Measurements from ENCODE around the gene ZNF780A.
"Not testable (repeated sequence)": the region's sequence is repeated elsewhere in the genome, so short reads cannot be mapped to it uniquely, and the experiment has no call there.

ZNF780A gene

DNA sequence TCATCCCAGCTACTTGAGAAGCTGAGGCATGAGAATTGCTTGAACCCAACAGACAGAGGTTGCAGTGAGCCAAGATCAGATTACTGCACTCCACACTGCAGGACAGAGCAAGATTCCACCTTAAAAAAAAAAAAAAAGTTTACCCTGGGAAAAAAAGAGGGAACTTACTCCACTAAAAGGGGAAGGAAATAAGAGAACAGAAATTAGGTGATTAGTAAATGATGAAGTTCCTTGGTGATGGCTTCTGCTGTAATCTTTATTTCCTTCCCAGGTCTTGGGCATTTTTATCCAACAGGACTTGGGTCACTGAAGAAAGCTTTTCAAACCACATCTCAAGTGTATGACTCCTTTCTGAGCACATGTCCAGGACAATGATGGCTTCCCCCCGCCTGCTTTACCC is 9.3 kb downstream of the ZNF780A start:
- no peak for DNase-seq

DNA sequence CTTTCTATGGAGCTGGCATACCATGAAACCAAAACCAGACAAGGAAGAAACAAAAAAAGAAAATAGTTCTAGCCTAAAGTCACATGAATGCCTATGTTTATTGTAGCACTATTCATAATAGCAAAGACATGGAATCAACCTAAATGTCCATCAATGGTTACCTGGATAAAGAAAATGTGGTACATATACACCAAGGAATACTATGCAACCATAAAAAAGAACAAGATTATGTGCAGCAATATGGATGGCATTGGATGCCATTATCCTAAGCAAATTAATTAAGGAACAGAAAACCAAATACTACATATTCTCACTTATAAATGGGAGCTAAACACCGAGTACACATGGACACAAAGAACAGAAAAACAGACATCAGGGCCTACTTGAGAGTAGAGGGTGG is 10.5 kb downstream of the ZNF780A start:
- DNase-seq = no peak

DNA sequence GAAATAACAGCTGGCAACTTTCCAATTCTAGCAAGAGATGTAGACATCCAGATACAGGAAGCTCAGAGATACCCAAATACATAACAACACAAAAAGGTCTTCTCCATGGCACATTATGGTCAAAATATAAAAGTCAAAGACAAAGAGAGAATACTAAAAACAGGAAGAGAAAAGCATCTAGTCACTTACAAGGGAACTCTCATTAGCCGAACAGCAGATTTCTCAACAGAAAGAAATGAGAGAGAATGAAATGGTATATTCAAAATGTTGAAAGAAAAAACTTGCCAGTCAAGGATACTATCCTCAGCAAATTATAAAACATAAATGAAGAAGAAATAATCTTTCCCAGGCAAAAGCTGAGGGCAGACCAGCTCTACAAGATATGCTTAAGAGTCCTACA is 12.4 kb downstream of the ZNF780A start:
- DNase-seq = no peak

DNA sequence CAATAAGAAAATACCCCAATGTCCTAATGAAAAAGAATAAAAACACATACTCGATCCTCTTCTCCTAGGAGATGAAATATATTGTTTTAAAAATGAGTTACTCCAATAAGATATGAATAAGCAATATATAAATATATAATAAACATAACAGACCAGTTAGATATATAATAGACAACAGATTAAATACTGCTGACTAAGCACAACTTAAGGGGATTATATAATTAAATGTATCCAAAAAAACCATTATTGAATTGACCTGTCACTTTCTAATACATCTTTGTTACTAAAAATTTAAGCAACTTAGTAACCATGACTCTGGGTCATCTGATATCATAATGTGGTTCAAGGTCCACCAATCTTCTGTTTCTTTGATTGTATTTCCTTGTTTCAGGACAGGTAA is 20.7 kb downstream of the ZNF780A start:
- no peak for DNase-seq

DNA sequence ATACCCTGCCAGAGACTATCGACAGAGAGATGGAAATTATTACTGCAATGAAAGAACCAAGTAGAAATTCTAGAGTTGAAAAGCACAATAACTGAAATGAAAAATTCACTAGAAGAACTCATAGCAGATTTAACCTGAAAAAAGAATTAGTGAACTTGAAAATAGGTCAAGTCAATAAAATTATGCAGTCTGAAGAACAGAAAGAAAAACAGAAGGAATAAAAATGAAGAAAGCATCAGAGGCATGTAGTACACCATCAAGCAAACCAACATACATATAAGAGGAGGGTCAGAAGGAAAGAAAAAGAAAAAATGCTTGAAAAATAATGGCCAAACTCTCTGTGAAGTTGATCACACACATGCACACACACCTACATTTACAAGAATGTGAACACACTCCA is 31.1 kb downstream of the ZNF780A start:
- DNase-seq = no peak

DNA sequence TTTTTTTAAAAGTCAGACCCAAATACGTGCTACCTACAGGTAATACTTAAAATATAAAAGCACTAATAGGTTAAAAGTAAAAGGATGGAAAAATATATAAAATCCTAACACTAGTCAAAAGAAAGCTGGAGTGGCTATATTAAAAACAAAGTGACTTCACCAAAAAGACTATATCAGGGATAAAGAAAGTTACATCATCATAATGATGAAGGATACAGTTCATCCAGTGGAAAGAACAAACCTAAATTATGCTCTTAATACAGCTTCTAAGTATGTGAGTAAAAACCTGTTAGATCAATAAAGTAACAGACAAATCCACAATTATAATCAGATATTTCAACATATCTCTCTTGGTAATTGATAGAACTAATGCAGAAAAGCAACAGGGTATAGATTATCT is 33.6 kb downstream of the ZNF780A start:
- no peak for DNase-seq

DNA sequence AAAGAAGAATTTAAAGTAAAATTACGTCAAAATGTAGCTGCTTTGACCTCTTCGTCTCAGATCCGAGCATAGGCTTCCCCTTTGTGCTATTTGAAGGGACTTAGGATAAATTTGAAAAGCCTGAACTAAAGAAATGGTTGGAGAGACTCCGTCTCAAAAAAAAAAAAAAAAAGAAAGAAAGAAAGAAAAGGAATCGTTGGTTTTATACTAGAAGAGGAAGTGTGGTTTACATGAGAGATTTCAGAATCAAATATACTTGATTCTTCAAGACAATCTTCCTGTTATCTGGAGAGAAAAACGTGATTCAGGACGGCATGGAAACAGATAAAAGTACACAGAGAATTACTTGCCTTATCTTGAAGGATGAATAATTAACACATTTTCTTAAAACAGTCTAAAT is 34.2 kb downstream of the ZNF780A start:
- DNase-seq = no peak

DNA sequence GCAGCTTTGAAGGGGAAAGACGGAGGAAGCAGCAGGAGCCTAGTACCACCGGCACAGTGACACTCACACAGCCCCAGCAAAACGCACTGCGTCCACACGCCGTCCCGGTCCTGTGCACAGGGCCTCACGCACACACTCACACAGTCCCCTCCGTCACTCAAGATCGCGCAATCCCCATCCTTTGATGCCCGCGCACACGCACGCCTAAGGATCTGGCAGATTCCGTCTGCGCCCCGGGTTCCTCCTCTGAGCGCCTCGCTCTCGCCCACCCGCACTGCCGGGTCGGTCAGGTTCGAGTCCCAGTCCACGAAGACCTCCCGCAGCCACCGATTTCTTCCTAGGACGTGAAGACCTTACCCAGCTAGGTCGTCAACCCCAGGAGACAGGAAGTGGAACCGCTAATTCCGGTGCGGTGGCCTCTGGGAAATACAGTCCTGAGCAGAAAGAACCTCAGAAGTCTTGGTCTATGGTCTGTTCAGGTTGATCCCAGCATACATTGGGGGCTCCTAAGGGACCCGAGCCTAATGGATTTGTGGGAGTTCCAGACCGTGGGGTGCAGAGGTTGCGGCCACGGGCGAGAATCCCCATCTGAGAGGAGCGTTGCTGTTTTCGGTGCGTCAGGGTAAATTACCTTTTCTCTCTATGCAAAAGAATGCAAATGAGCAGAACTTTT is 34.8 kb downstream of the ZNF780A start, which contains the start of gene ZNF780B:
Gene ZNF780B (minus strand): TSS at position 400 of the 673 bp plus-strand sequence. CDS start 5,899 bp downstream, outside the sequence.
- peak; percentile 5 to 16 for DNase-seq

- no peak for DNase-seq
These were observed 35.7 kb downstream of the ZNF780A start for GRCh38 chr19:40055049-40055448.

DNA sequence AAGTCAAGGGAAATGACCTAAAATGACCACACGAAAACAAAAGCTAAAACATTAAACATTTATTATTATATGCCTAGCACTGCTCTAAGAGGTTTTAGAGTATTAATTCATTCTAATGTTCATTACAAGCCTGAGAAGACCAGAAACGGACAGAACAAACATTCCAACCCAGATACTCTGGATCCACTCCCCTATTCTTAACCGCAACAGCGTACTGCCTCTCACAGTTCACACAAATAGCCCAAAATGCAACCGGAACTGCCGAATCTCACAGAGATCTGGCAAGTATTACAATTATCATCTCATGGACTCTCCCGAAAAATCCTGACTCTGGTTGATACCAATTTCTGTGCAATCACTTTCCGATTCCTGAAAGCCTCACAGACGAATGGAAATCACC is 36.1 kb downstream of the ZNF780A start:
- DNase-seq = no peak

DNA sequence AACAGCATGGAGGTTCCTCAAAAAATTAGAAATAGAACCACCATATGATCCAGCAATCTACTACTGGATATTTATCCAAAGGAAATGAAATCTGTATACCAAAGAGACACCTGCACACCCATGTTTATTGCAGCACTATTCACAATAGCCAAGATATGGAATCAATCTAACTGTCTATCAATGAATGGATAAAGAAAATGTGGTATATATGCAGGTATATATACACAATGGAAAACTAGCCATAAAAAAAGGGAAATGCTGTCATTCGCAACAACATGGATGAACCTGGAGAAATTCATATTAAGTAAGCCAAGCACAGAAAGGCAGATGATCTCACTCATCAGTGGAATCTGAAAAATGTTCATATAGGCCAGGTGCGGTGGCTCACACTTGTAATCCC is 37.3 kb downstream of the ZNF780A start:
- DNase-seq = no peak

GRCh38 chr19:40041718-40042117 is 49.0 kb downstream of the ZNF780A start:
- not testable (repeated sequence) for DNase-seq

DNA sequence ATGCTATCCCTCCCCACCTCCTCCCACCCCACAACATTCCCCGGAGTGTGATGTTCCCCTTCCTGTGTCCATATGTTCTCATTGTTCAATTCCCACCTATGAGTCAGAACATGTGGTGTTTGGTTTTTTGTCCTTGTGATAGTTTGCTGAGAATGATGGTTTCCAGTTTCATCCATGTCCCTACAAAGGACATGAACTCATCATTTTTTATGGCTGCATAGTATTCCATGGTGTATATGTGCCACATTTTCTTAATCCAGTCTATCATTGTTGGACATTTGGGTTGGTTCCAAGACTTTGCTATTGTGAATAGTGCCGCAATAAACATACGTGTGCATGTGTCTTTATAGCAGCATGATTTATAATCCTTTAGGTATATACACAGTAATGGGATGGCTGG is 52.7 kb downstream of the ZNF780A start:
- not testable (repeated sequence) for DNase-seq

DNA sequence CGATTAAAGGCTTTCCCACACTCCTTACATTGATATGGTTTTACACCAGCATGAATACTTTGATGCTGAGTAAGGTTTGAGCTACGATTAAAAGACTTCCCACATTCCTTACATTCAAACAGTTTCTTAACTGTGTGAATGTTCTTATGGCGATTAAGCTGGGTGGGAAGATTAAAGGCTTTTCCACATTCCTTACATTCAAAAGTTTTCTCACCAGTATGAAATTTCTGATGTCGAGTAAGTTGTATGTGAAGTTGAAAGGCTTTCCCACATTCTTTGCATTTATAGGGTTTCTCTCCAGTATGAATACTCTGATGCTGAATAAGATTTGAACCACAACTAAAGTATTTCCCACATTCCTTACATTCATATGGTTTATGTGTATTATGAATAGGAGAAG is 54.7 kb downstream of the ZNF780A start:
- no peak for DNase-seq

- no peak for DNase-seq
These were observed 56.7 kb downstream of the ZNF780A start for GRCh38 chr19:40033989-40034560.

- DNase-seq = no peak
These were observed 64.2 kb downstream of the ZNF780A start for GRCh38 chr19:40026597-40026970.

- DNase-seq = no peak
These were observed 64.7 kb downstream of the ZNF780A start for GRCh38 chr19:40025938-40026596.

DNA sequence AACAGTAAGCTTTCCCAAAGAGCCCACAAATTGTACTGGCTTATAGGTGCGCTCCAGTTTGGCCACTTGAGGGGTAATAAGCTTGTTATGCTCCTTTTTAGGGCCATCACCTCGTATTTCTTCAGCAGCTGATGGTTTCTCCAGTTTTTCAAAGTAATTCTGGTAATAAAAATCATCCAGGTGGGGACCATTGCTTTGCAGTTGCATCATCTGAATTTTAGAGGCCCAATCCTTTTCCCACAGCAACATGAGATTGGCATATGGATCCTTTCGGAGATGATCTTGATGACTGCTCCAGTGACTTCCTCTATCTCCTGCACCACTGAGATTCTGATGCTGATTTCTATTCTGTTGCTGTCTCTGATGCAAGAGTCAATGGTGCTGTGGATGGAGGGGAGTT is 66.8 kb downstream of the ZNF780A start:
- no peak for DNase-seq
